GM18861 (cell line): Measurements from ENCODE around the gene ZNF276.
"Not testable (repeated sequence)": the region's sequence is repeated elsewhere in the genome, so short reads cannot be mapped to it uniquely, and the experiment has no call there.

Experiments
- ATAC-seq: cut with Tn5 transposase; IDR thresholded peaks from one replicate; pipeline ENCODE4 v1.9.1; 2021; ENCODE audit not compliant: unreplicated experiment

The ZNF276 gene

DNA sequence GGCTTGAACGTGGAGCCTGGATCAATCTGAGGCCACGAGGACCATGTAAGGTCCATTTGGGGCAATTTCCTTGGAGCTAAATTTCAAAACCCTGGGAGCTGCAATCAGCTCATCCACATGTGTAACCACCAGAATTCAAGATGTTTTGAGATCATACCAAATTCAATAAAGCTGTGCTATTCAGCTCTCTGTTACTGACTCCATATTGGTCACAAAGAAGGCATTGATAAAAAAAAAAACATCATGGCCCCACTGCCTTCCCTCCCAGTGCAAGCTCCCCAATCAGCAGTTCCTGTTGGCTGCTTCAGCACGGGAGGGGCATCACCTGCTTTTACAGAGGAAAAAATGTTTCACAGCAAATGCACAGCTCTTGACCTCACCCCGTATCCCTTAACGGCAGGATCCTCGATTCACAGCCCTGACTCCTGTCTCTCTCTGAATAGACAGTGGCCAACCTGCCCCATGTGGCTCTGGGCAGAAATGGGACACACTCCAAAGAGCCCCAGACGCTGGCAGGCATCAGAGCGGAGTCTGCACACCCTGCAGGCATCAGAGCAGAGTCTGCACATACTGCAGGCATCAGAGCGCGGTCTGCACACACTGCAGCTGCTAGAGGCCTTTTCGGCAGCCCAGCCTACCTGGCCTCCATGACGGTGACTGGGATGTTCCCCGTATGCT, 58.0 kb downstream of the ZNF276 start:
- no peak for ATAC-seq

DNA sequence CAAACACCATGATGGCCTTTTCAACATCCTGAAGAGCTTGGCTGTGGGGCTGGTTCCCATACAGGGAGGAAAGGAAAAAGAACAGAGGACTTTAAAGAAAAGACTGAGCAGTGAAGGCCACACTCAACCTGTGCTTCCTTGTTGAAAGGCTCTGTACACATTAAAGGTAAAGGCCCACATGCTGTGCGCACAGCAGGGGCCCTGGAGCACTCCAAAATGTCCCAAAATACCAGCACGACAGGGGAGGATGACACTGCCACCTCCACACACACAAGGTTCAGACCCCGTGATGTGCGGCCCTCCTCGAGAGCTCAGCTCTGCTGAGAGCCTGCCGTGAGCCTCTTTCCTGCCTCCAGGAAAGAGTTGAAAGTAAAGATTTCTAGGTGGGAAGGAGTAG, 58.6 kb downstream of the ZNF276 start:
- ATAC-seq, result no peak

DNA sequence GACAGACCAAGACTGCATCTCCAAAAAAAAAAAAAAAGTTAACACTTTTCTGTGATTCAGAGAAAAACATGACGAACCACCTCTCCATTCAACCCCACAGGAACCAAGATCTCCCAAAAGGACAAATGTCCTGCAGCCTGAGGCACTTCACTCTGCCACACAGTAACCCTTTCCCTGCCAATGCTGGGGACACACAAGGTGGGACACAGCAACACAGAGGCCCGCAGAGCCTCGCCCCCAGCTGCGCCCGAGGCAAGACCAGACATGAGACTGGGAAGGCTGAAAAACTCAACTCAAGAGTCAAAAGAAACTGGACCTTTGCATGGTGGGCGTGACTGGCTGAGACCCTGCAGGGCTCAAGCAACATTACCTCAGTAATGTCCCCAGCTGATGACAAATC, 61.2 kb downstream of the ZNF276 start:
- ATAC-seq, result no peak

DNA sequence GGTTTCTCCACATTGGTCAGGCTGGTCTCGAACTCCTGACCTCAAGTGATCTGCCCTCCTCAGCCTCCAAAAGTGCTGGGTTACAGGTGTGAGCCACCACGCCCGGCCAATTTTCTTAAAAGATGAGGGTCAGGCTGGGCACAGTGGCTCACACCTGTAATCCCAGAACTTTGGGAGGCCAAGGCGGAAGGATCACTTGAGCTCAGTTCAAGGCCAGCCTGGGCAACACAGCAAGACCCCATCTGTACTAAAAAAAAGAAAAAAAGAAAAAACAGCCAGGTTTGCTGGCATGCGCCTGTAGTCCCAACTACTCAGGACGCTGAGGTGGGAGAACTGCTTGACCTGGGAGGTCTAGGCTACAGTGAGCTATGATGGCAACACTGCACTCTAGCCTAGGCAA, 62.6 kb downstream of the ZNF276 start:
- ATAC-seq, result not testable (repeated sequence)

DNA sequence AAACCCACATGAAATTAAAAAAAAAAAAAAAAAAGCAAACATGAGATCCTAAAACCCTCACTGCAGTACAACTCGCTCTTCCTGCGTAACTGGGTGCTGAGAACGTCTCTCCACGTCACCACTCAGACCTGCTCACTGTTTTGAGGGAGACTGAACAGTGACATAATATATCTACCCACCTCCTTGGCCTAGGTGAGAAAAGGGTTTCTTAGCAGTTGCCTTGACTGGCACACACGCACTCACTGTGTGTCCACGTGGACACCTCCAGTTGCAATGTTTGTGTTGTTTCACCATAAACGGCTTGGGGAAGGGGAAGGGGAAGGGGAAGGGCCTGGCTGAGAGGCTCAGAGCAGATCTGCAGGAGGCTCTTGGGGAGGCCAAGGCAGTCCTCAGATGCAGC, 63.1 kb downstream of the ZNF276 start:
- no peak for ATAC-seq

DNA sequence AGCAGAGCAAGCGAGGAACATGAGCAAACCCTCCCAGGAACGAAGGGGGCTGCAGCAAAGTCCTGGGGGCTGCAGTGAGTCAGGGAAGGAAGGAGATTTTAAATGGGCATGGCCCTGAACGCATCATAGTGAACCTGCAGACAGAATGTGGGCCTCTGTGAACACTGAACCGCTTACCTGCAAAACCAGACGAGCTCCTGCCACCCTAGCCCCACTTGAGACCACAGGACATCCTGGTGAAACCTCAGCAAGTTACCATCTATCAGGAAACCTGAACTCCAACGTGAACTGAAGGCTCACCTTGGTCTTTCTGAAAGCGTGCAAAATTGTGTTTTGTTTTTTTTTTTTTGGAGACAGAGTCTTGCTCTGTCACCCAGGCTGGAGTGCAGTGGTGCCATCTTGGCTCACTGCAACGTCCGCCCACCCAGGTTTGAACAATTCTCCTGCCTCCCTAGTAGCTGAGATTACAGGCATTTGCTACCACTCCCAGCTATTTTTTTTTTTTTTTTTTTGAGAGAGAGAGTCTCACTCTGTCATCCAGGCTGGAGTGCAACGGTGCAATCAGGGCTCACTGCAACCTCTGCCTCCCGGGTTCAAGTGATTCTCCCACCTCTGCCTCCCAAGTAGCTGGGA, 64.3 kb downstream of the ZNF276 start:
- ATAC-seq, result no peak

DNA sequence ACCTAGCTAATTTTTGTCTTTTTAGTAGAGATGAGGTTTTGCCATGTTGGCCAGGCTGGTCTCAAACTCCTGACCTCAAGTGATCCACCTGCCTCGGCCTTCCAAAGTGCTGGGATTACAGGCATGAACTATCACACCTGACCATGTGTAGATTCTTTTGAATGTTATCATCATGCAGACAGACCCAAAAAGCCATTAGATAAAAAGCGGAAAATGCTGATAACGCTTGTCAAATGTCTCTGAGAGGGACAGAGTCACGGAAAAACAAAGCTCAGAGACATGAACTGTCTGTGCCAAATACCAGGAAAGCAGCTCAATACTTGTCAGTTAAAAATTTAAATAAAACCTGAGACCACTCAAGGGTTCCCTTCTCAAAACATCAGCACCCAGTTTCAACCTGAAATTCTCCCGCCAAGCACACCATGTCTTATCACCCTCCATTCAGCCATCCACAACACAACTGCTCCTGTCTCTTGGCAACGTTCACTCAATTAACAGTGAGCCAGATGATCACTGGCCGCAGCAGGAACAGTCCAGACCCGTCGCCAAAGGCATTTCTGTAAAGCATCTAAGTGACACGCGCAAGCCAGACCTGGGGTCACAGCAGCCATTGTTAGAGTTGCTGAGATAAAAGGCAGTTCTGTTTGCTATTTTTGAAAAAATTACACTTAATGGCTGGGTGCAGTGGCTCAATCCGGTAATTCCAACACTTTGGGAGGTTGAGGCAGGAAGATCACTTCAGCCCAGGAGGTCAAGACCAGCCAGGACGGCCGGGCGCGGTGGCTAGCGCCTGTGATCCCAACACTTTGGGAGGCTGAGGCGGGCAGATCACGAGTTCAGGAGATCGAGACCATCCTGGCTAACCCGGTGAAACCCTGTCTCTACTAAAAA, 65.4 kb downstream of the ZNF276 start:
- ATAC-seq, result no peak

DNA sequence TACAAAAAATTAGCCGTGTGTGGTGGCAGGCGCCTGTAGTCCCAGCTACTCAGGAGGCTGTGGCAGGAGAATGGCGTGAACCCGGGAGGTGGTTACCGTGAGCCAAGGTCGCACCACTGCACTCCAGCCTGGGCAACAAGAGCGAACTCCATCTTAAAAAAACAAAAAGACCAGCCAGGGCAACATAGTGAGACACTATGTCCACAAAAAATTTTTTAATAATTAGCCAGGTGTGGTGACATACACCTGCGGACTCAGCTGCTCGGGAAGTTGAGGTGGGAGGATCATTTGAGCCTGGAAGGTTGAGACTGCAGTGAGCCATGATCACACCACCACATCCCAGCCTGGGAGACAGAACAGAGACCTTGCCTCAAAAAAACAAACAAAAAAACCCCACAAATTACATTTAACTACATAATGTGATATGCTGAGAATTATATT, 66.0 kb downstream of the ZNF276 start:
- no peak for ATAC-seq
